ENCODE data around the gene RIPPLY2.
"Not testable (repeated sequence)": the region's sequence is repeated elsewhere in the genome, so short reads cannot be mapped to it uniquely, and the experiment has no call there.

The RIPPLY2 gene

DNA sequence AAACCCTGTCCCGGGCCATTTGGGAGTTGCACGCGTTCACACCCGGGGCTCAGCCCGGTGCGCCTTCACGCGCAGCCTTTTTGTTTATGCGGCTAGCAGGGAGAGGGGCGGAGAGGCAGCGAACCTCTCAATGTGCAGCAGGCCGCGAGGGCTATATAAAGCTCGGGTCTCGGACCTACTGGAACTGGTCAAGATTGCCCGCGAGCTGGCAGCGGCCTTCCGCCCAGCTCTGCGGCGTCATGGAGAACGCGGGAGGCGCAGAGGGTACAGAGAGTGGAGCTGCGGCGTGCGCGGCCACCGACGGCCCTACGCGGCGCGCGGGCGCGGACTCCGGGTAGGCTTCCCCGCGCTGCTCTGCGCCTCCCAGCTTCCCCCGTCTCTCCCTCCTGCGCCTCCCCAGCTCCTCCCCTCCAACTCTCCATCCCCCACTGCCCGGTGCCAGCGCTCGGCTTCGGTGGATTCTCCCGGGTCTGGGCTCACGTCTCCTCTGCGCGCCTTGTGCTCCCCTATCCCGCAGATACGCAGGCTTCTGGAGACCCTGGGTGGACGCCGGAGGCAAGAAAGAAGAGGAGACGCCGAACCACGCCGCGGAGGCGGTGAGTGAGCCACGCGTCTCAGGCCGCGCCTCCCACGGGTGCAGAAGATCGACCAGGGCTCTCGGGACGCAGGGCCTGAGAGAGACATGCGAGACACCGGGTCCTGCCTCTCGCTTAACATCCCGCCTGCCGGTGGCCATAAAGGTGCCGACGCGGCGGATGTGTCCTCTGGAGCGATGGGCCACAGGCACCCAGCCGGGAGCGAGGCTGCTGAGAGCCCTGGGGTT is at the start of gene RIPPLY2:
RIPPLY2 (plus strand) TSS at position 183 of the 823 bp plus-strand sequence; CDS start at position 240, 57 bp downstream.
- DNase-seq (ENCODE audit: low read depth in 2 of 2, low spot score in 1 of 2) = no peak

GRCh38 chr6:83803492-83803891 is 49.7 kb upstream of the RIPPLY2 start:
- not testable (repeated sequence) for DNase-seq (ENCODE audit: low read depth in 2 of 2, low spot score in 1 of 2)

DNA sequence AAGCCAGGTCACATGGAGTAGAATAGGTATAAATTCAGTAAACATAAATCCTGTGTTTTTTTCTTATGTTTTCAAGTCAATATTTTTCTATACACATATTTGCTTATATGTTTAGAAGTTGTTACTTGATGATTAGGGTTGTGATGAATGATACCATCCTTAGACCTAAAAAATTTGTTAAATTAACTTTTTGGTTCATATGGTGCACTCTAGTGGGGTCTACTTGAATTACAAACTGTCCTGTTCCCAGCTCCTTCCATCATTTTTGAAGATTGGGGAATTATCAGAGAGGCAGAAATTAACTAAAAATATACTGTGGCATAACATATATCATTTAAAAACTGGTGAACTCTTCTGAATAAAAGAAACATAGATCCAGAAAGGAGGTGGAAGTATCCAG is 48.3 kb upstream of the RIPPLY2 start:
- DNase-seq (ENCODE audit: low read depth in 2 of 2, low spot score in 1 of 2) = no peak

DNA sequence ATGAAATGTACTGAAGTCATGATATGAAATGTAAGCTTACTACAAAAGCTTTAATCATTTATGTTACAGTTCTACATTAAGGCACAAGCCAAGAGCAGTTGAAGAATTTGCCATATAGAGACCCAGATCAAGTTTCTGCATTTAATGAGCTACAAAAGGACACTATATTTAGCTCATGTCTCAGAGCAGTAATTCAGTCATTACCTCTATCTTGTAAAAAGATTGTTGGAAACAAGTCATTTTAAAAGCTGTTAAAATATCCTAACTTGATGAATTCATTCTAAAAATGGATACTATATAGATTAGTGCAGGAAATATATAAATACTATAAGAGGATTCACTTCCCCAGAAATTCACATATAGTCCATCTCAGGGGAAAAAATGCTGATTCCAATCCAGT is 45.2 kb upstream of the RIPPLY2 start:
- DNase-seq (ENCODE audit: low read depth in 2 of 2, low spot score in 1 of 2) = no peak

DNA sequence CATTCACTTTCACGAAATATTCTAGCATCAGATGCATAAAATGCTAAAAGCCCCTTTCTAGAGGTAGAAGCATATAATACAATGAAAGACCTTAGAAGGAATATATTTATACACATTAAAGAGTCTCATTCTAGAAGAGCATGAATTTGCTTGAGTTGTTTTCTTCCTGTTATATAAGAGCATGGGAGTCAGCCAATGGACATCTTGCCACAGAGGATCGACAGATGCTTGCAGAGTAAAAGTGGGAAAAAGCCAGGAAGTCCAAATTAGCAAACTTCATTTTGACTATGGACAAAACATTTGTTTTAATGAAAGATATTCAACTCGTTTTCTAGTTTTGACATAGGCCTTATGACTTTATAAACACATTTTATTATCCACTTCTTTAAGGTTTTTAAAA is 44.2 kb upstream of the RIPPLY2 start:
- no peak for DNase-seq (ENCODE audit: low read depth in 2 of 2, low spot score in 1 of 2)

DNA sequence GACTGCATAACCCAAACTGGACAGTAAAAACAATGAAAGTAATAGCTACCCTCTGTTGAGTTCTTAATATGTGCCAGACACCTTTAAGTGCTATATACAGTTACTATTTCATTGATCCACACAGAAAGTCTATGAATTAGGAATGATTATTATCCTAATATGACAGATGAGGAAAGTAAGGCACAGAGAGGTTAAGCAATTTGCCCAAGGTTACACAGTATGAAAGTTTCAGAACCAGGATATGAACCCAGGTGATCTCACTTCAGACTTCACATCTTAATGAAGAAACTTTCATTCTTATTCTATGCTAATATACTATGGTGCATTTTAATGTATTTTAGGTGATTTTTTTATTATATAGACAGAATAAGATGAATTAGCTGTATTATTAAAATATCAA is 40.6 kb upstream of the RIPPLY2 start:
- DNase-seq (ENCODE audit: low read depth in 2 of 2, low spot score in 1 of 2) = no peak

DNA sequence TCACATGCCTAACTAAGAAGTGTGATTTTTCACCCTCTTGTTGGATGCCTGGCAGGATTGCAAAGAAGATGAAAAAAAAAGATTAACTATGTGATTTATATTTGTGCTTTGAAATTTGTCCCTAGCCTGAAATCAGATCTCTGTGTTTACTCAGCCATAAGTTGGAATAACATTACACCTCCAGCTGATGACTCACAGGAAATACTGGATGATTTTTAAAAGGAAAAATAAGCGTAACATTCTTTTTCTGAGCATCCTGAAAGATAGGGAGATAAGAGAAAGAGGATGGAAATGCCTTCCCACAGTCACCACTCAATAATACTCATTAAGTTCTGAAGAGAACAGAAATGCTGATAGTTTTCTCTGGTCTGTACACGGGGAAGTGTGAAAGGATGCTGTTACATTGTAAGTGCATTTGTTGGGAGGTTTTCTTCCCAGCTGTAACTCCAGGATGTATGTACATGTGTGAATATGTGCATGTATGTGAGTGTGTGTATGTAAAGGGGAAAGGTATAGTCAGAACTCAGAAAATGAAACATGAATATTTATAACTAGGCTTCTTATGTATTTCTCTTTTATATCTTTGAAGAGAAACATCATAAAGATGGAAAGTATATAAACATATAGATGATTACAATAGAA is 37.4 kb upstream of the RIPPLY2 start:
- DNase-seq (ENCODE audit: low read depth in 2 of 2, low spot score in 1 of 2) = no peak

- no peak for DNase-seq (ENCODE audit: low read depth in 2 of 2, low spot score in 1 of 2)
Observed at GRCh38 chr6:83822629-83823169, 30.5 kb upstream of the RIPPLY2 start.

DNA sequence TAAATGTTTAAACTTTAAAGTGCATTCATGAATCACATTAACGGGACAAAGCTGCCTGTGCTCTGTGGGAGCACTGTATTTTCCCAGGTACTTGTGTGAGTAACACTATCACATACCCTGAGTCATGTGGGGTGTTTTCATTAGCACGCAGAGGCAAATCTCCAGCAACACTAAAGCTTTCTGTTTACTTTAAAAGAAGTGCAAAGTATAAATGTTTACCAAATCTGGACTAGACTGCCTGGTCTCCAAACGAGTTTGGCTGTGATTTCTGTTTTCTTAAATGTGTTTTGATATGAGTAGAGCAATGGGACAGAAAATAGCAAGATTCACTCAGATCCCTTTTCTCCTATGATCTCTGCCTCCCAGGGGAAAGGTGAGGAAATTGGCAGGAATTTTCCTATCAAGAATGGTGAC is 28.8 kb upstream of the RIPPLY2 start:
- DNase-seq (ENCODE audit: low read depth in 2 of 2, low spot score in 1 of 2) = no peak

GRCh38 chr6:83824831-83825230 is 28.3 kb upstream of the RIPPLY2 start:
- DNase-seq (ENCODE audit: low read depth in 2 of 2, low spot score in 1 of 2) = no peak

GRCh38 chr6:83827050-83827449 is 26.1 kb upstream of the RIPPLY2 start:
- DNase-seq (ENCODE audit: low read depth in 2 of 2, low spot score in 1 of 2) = no peak

DNA sequence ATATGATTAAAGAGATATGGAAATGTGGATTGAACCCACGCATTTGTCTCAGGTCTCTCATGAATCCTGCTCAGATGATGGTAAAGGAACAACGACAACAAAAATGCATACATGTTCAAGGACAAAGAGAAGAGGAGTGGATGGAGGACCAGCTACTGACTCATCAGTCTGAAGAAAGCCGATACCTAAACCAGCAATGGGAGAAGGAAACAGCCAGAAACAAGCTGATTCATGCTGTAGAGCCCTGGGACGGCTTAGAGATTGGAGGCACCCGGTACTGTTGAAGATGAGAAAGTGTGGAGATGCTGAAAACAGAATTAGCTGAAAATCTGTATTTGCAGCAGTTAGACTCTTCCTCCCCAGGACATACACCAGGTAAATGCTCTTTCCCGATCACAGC is 14.4 kb upstream of the RIPPLY2 start:
- no peak for DNase-seq (ENCODE audit: low read depth in 2 of 2, low spot score in 1 of 2)

- DNase-seq (ENCODE audit: low read depth in 2 of 2, low spot score in 1 of 2) = no peak
Observed at GRCh38 chr6:83844170-83844569, 9.0 kb upstream of the RIPPLY2 start.

- DNase-seq (ENCODE audit: low read depth in 2 of 2, low spot score in 1 of 2) = no peak
Observed at GRCh38 chr6:83846291-83846690, 6.9 kb upstream of the RIPPLY2 start.

- DNase-seq (ENCODE audit: low read depth in 2 of 2, low spot score in 1 of 2) = no peak
Observed at GRCh38 chr6:83847179-83847578, 6.0 kb upstream of the RIPPLY2 start.

DNA sequence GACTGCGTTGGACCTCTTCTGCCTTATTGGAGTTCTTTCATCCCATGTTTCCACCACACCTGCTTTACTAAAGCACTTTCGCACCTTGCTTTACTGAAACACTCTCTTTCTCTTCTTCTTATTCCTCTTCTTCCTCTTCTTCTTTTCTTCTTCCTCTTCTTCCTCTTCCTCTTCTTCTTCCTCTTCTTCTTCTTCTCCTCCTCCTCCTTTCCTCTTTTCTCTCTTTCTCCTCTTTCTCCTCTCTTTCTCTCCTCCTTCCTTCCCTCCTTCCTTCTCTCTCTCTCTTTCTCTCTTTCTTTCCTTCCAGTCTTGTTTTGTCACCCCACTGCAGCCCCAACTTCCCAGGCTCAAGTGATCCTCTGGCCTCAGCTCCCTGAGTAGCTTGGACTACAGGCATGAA is 4.0 kb upstream of the RIPPLY2 start:
- DNase-seq (ENCODE audit: low read depth in 2 of 2, low spot score in 1 of 2) = no peak

- no peak for DNase-seq (ENCODE audit: low read depth in 2 of 2, low spot score in 1 of 2)
Observed at GRCh38 chr6:83849610-83850009, 3.5 kb upstream of the RIPPLY2 start.

DNA sequence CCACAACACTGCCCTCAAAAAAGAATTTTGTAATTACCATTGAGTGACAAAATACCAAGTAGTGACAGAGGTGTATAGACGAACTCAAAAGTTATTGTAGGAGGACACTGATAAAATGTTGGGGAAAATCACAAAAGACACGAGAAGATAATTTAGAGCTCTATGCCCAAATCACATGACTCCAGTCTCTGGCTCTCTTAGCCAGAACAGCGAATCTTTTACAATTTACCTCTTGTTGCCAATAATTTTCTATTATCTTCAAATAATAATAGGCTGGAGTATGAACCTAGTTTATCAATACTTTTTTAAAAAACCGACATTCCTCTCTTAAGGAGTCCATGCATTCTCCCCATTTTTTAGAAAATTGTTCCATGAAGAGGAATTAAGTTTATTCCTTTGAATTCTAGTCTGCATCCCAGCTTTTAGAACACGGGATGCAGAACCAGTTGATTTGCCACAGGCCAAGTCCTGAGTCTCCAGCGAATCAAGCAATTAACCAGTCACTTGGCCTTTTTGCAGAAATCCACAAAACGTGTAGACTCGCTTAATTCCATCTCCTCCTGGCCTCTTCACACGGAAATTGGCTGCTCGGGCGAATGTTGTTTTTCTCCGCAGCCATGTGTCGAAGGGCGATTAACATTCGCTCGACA is 507 bp upstream of the RIPPLY2 start:
- no peak for DNase-seq (ENCODE audit: low read depth in 2 of 2, low spot score in 1 of 2)

DNA sequence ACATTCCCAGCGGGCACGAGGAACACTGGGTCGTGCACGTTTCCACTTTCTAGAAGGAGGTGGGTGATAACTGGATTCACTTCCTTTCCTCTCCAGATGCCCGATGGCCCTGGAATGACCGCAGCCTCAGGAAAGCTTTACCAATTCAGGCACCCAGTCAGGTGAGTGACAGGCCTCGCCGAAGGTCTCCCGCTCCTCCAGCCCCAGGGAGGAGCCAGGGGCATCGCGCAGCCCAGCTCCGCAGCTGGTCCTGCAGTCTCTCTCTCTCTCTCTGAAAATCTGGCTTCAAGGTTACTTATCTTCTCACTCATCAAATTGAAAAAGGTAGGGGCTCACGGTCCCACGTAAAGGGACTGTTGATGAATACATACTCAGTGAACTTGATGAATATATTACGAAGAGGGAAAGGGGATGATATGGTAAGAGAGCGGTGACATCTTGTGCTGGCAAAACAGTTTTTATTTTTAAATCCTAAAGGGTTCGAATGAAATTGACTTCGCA is 891 bp downstream of the RIPPLY2 start:
- no peak for DNase-seq (ENCODE audit: low read depth in 2 of 2, low spot score in 1 of 2)

DNA sequence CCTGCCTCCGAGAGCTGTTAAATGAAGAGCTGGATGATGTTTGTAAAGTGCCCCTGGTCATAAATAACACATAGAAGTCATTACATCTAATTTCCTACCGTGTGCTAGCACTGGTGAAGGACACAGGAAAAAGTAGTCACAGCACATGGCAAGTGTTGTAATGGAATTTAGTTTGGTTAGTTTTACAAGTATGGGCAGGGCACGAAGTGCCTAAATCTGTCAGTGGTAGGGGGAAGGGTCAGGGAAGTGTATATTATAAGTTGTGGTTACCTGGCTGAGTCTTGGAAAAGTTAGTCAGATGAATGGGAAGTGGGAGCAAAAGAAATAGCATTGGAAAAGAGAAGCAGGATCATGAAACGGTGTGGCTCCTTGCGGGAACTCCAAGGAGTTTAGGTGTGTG is 1.6 kb downstream of the RIPPLY2 start:
- DNase-seq (ENCODE audit: low read depth in 2 of 2, low spot score in 1 of 2) = no peak

DNA sequence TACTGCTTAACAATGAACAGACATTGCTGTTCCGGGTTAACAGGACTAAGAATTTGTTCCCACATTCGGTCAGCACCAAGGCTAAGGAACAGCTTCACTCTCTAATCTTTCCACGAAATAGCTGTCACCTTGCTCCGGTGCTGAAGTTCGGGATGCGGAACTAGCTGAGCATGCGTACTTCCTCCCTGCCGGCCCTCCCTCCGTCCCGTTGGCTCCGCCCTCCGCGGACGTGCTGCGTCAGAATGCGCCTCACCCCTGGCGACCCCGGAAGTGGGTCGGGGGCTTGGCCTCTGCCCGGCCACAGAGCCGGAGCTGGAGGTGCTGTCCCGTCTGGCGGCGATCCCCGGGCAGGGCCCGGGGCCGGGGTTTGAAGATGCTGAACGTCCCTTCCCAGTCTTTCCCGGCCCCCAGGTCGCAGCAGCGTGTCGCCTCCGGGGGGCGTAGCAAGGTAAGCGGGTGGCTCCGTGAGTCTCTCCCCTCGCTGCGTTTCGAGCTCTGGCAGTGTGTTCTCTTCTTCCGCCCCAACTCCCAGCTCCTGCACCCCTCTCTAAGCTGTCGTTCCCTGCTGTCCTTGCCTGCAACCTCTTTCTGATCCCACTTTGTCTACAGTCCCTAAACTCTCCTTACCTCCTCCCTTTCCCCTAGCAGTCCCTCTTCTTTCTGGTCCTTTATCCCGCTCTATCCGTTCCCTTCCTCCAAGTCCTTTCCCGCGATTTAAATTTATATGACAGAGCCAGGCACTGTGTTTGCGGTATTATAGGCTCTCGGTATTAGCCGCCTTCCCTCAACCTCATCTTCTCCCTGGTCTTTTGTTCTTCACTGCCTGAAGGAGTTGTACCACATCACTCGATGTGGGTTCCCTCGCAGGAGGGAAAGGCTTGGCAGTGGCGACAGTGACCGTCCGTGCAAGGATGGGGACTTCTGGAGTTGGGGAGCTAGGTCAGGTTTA is 6.5 kb downstream of the RIPPLY2 start, which contains the start of gene CYB5R4:
CYB5R4 (plus strand) TSS at position 280 of the 949 bp plus-strand sequence; CDS start at position 374, 94 bp downstream.
- DNase-seq (ENCODE audit: low read depth in 2 of 2, low spot score in 1 of 2) = peak; percentile 80 to 83
